Measurements from ENCODE around the gene CD82.

CD82 gene

DNA sequence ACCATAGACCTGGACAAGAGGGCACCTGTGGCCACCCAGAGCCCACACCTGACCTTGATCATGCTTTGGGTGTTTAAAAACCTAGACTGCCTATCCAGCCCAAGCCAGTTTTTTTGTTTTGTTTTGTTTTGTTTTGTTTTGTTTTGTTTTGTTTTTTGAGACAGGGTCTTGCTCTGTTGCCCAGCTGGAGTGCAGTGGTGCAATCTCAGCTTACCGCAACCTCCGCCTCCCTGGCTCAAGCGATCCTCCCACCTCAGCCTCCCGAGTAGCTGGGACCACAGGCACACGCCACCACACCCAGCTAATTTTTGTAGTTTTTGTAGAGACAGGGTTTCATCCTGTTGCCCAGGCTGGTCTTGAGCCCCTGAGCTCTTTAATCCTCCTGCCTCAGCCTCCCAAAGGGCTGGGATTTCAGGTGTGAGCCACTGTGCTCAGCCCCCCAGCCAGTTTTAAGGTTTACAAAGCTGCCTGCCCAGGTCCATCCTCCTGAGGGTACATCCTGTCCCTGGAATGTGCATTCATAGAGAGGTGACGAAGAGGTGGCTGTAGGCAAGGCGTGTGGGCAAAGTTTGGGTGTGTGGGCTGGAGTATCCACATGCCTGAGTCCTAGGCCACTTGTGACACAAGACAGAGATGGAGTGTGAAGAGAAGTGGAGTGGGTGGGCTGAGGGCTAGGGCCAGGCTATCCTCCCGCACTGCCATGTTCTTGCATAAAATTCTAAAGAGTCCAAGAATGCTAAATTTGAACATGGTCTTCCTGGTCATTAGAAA lies 3.3 kb upstream of the CD82 start:
- Histone ChIP-seq H3K4me3 (ENCODE audit: insufficient read depth, low read length, poor library complexity, severe bottlenecking) (no peak overlapping the region), H3K9me2 (replicated peaks; ENCODE audit: insufficient read depth, low read length) (no peaks in the 10 kb centered on the region), H3K27ac (ENCODE audit: low read depth, low read length) (no peak overlapping the region), H3K27me3 (ENCODE audit: low read length) (no peaks in the 10 kb centered on the region), H3K9me3 (ENCODE audit: insufficient read depth, low read length) (no peaks in the 10 kb centered on the region), H3K9ac (ENCODE audit: low read length) (no peak overlapping the region), H3F3A (ENCODE audit: insufficient read depth) (no peaks in the 10 kb centered on the region), H3K36me3 (ENCODE audit: low read length) (no peaks in the 10 kb centered on the region), H3K79me2 (ENCODE audit: insufficient read depth, low read length) (no peaks in the 10 kb centered on the region), H4K20me1 (ENCODE audit: low read depth, low read length) (no peaks in the 10 kb centered on the region), H2AFZ (ENCODE audit: low read depth, low read length, severe bottlenecking) (no peak overlapping the region), H3K4me2 (ENCODE audit: low read depth, low read length, poor library complexity, severe bottlenecking) (no peak overlapping the region)
- TF ChIP-seq EZH2phosphoT487 (conservative IDR thresholded peaks at IDR 0.05; ENCODE audit: low read length), result no peak
- TF ChIP-seq, protein P1, sequence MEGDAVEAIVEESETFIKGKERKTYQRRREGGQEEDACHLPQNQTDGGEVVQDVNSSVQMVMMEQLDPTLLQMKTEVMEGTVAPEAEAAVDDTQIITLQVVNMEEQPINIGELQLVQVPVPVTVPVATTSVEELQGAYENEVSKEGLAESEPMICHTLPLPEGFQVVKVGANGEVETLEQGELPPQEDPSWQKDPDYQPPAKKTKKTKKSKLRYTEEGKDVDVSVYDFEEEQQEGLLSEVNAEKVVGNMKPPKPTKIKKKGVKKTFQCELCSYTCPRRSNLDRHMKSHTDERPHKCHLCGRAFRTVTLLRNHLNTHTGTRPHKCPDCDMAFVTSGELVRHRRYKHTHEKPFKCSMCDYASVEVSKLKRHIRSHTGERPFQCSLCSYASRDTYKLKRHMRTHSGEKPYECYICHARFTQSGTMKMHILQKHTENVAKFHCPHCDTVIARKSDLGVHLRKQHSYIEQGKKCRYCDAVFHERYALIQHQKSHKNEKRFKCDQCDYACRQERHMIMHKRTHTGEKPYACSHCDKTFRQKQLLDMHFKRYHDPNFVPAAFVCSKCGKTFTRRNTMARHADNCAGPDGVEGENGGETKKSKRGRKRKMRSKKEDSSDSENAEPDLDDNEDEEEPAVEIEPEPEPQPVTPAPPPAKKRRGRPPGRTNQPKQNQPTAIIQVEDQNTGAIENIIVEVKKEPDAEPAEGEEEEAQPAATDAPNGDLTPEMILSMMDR (IDR thresholded peaks at IDR 0.05; ENCODE audit: insufficient read depth, low read length, poor library complexity, severe bottlenecking), result no peak

DNA sequence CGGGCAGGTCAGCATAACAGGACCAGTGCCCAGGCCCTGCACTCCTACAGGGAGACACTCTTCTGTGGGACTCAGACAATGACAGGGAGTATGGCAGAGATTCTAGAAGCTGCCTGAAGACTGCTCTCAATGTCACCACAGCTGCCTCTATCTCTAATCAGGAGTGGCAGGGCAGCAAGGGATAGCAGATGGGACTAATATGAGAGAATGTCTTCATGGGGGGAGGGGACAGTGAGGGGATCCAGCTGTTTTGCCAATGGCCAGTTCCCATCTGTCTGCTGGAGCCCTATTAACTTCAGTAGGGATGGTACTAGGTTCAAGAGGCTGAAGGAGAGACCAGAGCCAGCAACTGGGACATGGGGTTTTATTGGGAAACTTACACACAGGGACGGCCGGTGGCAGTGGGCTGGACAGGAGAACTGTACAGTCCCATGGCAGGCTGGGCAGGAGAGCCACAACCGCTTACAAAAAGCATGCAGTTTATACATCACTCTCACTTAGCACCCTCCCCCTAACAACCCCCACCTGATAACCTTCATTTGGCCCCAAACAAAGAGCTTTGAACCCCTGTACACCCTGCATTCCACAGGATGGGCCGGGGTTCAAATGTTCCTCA lies 2.5 kb upstream of the CD82 start:
- TF ChIP-seq EZH2phosphoT487 (conservative IDR thresholded peaks at IDR 0.05; ENCODE audit: low read length), result no peak
- TF ChIP-seq, protein P1 (IDR thresholded peaks at IDR 0.05; ENCODE audit: insufficient read depth, low read length, poor library complexity, severe bottlenecking), result no peak
- no peaks in the 10 kb centered on the region for H3F3A ChIP-seq (ENCODE audit: insufficient read depth)
- no peak overlapping the region for H3K27ac ChIP-seq (ENCODE audit: low read depth, low read length)
- H4K20me1 ChIP-seq (ENCODE audit: low read depth, low read length), result no peaks in the 10 kb centered on the region
- no peaks in the 10 kb centered on the region for H3K79me2 ChIP-seq (ENCODE audit: insufficient read depth, low read length)
- no peaks in the 10 kb centered on the region for H3K9me2 ChIP-seq (replicated peaks; ENCODE audit: insufficient read depth, low read length)
- no peaks in the 10 kb centered on the region for H3K27me3 ChIP-seq (ENCODE audit: low read length)
- H3K4me2 ChIP-seq (ENCODE audit: low read depth, low read length, poor library complexity, severe bottlenecking), result no peak overlapping the region
- no peak overlapping the region for H2AFZ ChIP-seq (ENCODE audit: low read depth, low read length, severe bottlenecking)
- H3K9ac ChIP-seq (ENCODE audit: low read length), result no peak overlapping the region
- no peaks in the 10 kb centered on the region for H3K9me3 ChIP-seq (ENCODE audit: insufficient read depth, low read length)
- H3K36me3 ChIP-seq (ENCODE audit: low read length), result no peaks in the 10 kb centered on the region
- no peak overlapping the region for H3K4me3 ChIP-seq (ENCODE audit: insufficient read depth, low read length, poor library complexity, severe bottlenecking)

DNA sequence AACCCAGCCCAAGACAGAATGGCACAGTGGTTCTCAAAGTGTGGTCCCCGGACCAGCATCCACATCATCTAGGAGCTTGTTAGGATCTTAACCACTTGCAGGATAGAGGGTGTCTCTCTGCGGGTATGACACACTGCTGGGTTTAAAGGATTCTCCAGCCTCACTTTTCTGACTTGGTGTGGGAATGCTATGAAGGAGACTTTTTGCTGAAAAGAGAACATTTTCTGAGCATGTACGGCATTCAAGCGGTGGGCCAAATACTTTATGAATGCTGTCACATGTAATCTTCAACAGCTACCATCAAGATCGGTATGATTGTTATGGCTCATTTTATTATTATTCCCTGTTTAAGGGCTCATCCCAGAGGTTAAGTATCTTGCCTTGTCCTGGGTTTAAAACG lies 1.8 kb upstream of the CD82 start:
- no peak overlapping the region for H3K9ac ChIP-seq (ENCODE audit: low read length)
- H3F3A ChIP-seq (ENCODE audit: insufficient read depth), result no peaks in the 10 kb centered on the region
- no peaks in the 10 kb centered on the region for H3K79me2 ChIP-seq (ENCODE audit: insufficient read depth, low read length)
- H3K36me3 ChIP-seq (ENCODE audit: low read length), result no peaks in the 10 kb centered on the region
- H3K27me3 ChIP-seq (ENCODE audit: low read length), result no peaks in the 10 kb centered on the region
- H2AFZ ChIP-seq (ENCODE audit: low read depth, low read length, severe bottlenecking), result no peak overlapping the region
- no peak overlapping the region for H3K27ac ChIP-seq (ENCODE audit: low read depth, low read length)
- no peaks in the 10 kb centered on the region for H3K9me2 ChIP-seq (replicated peaks; ENCODE audit: insufficient read depth, low read length)
- TF ChIP-seq, protein P1 (IDR thresholded peaks at IDR 0.05; ENCODE audit: insufficient read depth, low read length, poor library complexity, severe bottlenecking), result no peak
- H3K9me3 ChIP-seq (ENCODE audit: insufficient read depth, low read length), result no peaks in the 10 kb centered on the region
- H3K4me2 ChIP-seq (ENCODE audit: low read depth, low read length, poor library complexity, severe bottlenecking), result no peak overlapping the region
- H4K20me1 ChIP-seq (ENCODE audit: low read depth, low read length), result no peaks in the 10 kb centered on the region
- no peak overlapping the region for H3K4me3 ChIP-seq (ENCODE audit: insufficient read depth, low read length, poor library complexity, severe bottlenecking)

Measured in SU-DHL-6 (cell line).